ENCODE measurements around the gene ZNF800. TPM values are rescaled to one million over a fixed set of nuclear protein-coding genes. Genes with fewer than 3 reads are reported as not detected.

The ZNF800 gene
- polyA plus RNA-seq, 1 of the 3 experiments (the other 2 are of a cell fraction), result 9.2 TPM

DNA sequence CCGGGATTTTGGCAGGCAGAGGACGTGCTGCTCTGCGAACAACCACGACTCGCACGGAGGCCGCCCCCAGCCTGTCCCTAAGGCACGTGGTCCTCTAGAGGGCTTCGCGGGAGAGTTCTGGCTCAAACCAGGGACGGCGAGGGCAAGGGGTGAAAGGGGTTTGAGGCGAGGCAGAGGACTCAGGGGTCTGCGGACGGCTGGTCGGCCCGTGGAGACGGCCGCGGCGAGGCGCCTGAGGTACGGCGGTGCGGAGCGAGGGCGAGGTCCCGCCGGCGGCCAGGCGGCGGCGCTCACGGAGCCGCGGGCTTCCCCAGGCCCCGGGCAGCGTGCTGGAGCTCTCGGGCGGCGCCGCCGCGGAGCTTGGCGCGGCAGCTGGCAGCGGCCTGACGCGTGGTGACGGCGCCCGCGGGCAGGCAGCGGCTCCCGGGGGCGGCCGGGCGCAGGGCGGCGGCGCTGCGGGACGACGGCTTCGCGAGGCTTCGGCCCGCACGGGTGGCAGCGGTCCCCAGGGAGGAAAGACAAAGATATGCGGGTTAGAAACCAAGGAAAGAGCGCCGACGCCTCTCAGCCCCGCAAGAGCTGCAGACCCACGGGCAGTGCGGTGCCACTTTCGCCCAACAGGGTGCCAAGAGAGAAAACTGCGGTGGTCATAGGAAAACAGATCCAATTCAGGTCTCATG is 44.8 kb downstream of the ZNF800 start (continued):
- TF ChIP-seq TEAD4 (IDR thresholded peaks at IDR 0.05; ENCODE audit: borderline replicate concordance, insufficient read depth) (no peak), FOXM1 (IDR thresholded peaks at IDR 0.05; ENCODE audit: low read depth) (no peak), FOXJ3 (CRISPR knock-in tag; IDR thresholded peaks at IDR 0.05) (no peak), JUND (IDR thresholded peaks at IDR 0.05) (no peak), ELF1 (IDR thresholded peaks at IDR 0.05) (no peak), RCOR1 (IDR thresholded peaks at IDR 0.05; ENCODE audit: low read length) (no peak), RAD21 (IDR thresholded peaks at IDR 0.05; ENCODE audit: low read length) (peak; percentile 53; the same call in 1 of the 2 replicates), NRF1 (IDR thresholded peaks at IDR 0.05; ENCODE audit: low read depth, low read length) (no peak), CHD2 (IDR thresholded peaks at IDR 0.05; ENCODE audit: low read length, partially characterized antibody) (no peak), EP300 (IDR thresholded peaks at IDR 0.05; ENCODE audit: borderline replicate concordance in 1 of 2, low read depth in 1 of 2, low read length in 1 of 2) (no peak), SIN3A (IDR thresholded peaks at IDR 0.05; ENCODE audit: borderline replicate concordance, low read depth, low read length) (peak; percentile 29; the same call in 1 of the 2 replicates), MXI1 (IDR thresholded peaks at IDR 0.05; ENCODE audit: low read depth, low read length) (peak; percentile 62), RXRA (IDR thresholded peaks at IDR 0.05; ENCODE audit: borderline replicate concordance, low read depth) (no peak), POLR2AphosphoS5 (IDR thresholded peaks at IDR 0.05; ENCODE audit: low read depth, low read length) (no peak)
- TF ChIP-seq, protein P1, sequence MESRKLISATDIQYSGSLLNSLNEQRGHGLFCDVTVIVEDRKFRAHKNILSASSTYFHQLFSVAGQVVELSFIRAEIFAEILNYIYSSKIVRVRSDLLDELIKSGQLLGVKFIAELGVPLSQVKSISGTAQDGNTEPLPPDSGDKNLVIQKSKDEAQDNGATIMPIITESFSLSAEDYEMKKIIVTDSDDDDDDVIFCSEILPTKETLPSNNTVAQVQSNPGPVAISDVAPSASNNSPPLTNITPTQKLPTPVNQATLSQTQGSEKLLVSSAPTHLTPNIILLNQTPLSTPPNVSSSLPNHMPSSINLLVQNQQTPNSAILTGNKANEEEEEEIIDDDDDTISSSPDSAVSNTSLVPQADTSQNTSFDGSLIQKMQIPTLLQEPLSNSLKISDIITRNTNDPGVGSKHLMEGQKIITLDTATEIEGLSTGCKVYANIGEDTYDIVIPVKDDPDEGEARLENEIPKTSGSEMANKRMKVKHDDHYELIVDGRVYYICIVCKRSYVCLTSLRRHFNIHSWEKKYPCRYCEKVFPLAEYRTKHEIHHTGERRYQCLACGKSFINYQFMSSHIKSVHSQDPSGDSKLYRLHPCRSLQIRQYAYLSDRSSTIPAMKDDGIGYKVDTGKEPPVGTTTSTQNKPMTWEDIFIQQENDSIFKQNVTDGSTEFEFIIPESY (IDR thresholded peaks at IDR 0.05; ENCODE audit: borderline replicate concordance, low read depth), result no peak
- TF ChIP-seq, protein P2, sequence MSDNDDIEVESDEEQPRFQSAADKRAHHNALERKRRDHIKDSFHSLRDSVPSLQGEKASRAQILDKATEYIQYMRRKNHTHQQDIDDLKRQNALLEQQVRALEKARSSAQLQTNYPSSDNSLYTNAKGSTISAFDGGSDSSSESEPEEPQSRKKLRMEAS (IDR thresholded peaks at IDR 0.05; ENCODE audit: low read depth), result peak; percentile 23; the same call in 1 of the 2 replicates
- TF ChIP-seq, protein P3, sequence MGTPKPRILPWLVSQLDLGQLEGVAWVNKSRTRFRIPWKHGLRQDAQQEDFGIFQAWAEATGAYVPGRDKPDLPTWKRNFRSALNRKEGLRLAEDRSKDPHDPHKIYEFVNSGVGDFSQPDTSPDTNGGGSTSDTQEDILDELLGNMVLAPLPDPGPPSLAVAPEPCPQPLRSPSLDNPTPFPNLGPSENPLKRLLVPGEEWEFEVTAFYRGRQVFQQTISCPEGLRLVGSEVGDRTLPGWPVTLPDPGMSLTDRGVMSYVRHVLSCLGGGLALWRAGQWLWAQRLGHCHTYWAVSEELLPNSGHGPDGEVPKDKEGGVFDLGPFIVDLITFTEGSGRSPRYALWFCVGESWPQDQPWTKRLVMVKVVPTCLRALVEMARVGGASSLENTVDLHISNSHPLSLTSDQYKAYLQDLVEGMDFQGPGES (IDR thresholded peaks at IDR 0.05; ENCODE audit: low read depth, low read length), result no peak
- TF ChIP-seq, protein P4, sequence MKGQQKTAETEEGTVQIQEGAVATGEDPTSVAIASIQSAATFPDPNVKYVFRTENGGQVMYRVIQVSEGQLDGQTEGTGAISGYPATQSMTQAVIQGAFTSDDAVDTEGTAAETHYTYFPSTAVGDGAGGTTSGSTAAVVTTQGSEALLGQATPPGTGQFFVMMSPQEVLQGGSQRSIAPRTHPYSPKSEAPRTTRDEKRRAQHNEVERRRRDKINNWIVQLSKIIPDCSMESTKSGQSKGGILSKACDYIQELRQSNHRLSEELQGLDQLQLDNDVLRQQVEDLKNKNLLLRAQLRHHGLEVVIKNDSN (IDR thresholded peaks at IDR 0.05; ENCODE audit: borderline replicate concordance, low read depth), result no peak
- TF ChIP-seq, protein P5, sequence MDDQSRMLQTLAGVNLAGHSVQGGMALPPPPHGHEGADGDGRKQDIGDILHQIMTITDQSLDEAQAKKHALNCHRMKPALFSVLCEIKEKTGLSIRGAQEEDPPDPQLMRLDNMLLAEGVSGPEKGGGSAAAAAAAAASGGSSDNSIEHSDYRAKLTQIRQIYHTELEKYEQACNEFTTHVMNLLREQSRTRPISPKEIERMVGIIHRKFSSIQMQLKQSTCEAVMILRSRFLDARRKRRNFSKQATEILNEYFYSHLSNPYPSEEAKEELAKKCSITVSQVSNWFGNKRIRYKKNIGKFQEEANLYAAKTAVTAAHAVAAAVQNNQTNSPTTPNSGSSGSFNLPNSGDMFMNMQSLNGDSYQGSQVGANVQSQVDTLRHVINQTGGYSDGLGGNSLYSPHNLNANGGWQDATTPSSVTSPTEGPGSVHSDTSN (IDR thresholded peaks at IDR 0.05), result no peak
- TF ChIP-seq, protein P6, sequence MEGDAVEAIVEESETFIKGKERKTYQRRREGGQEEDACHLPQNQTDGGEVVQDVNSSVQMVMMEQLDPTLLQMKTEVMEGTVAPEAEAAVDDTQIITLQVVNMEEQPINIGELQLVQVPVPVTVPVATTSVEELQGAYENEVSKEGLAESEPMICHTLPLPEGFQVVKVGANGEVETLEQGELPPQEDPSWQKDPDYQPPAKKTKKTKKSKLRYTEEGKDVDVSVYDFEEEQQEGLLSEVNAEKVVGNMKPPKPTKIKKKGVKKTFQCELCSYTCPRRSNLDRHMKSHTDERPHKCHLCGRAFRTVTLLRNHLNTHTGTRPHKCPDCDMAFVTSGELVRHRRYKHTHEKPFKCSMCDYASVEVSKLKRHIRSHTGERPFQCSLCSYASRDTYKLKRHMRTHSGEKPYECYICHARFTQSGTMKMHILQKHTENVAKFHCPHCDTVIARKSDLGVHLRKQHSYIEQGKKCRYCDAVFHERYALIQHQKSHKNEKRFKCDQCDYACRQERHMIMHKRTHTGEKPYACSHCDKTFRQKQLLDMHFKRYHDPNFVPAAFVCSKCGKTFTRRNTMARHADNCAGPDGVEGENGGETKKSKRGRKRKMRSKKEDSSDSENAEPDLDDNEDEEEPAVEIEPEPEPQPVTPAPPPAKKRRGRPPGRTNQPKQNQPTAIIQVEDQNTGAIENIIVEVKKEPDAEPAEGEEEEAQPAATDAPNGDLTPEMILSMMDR (IDR thresholded peaks at IDR 0.05), result peak; percentile 43
